Gastrocnemius medialis (tissue), 4 donors: ENCODE data around the gene KCNAB3. TPM values are rescaled to one million over a fixed set of nuclear protein-coding genes. Genes with fewer than 3 reads are reported as not detected.

ENCODE experiments used
- ATAC-seq, 2 donors: fragments of 150-250 bp; one replicate each; pipeline ENCODE4 v1.9.1; 2016
- DNase-seq, 2 donors: peaks; one replicate each; pipeline ENCODE4 v3.0.0-alpha.2; 2019
- H3K27ac ChIP-seq, 4 donors: fragments of 200-600 bp; sonication (generic); 1 replicate in 1 of 4; 2 replicates in 3 of 4; pipeline ENCODE4 v1.5.1; 2016 to 2018; ENCODE audit warnings: mild to moderate bottlenecking in 2 of 4, moderate library complexity in 1 of 4
- H3K27me3 ChIP-seq, 3 donors: fragments of 200-600 bp; sonication (generic) in 2 of 3; 1 replicate in 1 of 3; 2 replicates in 2 of 3; pipeline versions ENCODE4 v1.5.1 to v1.6.0; 2016 to 2019; ENCODE audit warnings: mild to moderate bottlenecking in 1 of 3, moderate library complexity in 1 of 3
- H3K36me3 ChIP-seq, 2 donors: fragments of 200-600 bp; sonication (generic) in 1 of 2; one replicate each; pipeline ENCODE4 v1.5.1; 2017 to 2018
- H3K4me1 ChIP-seq, 2 donors: fragments of 200-600 bp; sonication (generic) in 1 of 2; one replicate each; pipeline ENCODE4 v1.5.1; 2016 to 2017; ENCODE audit warnings: mild to moderate bottlenecking in 2 of 2
- H3K4me3 ChIP-seq, 4 donors: fragments of 200-600 bp; sonication (generic) in 3 of 4; 1 replicate in 1 of 4; 2 replicates in 3 of 4; pipeline ENCODE4 v1.5.1; 2016 to 2019; ENCODE audit warnings: mild to moderate bottlenecking in 2 of 4
- H3K9me3 ChIP-seq, 3 donors: fragments of 200-600 bp; sonication (generic) in 2 of 3; 1 replicate in 1 of 3; 2 replicates in 2 of 3; pipeline ENCODE4 v1.5.1; 2016 to 2019
- POLR2A ChIP-seq, 2 donors: fragments of 450-650 bp; IDR thresholded peaks; one replicate each; pipeline ENCODE4 v1.6.1; 2017; ENCODE audit warnings: antibody characterized with exemption in 2 of 2, mild to moderate bottlenecking in 2 of 2, moderate library complexity in 2 of 2
- in situ Hi-C, 4 donors: fragments of 200-750 bp; cut with MboI; loops; one replicate each; pipeline versions ENCODE4 v1.15.0 to v1.8.0; 2017; ENCODE audit warnings: low sequenced_read_pairs in 4 of 4
- intact Hi-C: fragments of 100-400 bp; cut with DNase I; formaldehyde crosslinking; loops from one replicate; pipeline ENCODE4 v1.15.1; 2023; ENCODE audit warnings: low total_unique reads
- total RNA-seq, 4 donors: library from RNA; depleted of rRNA; stranded (reverse); fragments of >200 nt; gene quantifications; one replicate each; pipeline versions ENCODE4 v1.1.0 to v1.2.3, GENCODE V29; 2016
- TF ChIP-seq, protein P1 (sequence below), 5 experiments: fragments of 450-650 bp in 3 of 5; fragments of 200-600 bp in 2 of 5; sonication (generic) in 2 of 5; IDR thresholded peaks in 4 of 5; conservative IDR thresholded peaks in 1 of 5; 1 replicate in 4 of 5; 2 replicates in 1 of 5; pipeline ENCODE4 v1.5.1; 2016 to 2019; ENCODE audit warnings: antibody characterized with exemption in 5 of 5, mild to moderate bottlenecking in 3 of 5, moderate library complexity in 3 of 5

The KCNAB3 gene
- total RNA-seq, 4 donors from 2014 or later, result 0.42 TPM; not detected in 3

GRCh38 chr17:7972131-7972785 is 42.6 kb upstream of the KCNAB3 start:
- H3K36me3 ChIP-seq, result no peaks in the 10 kb centered on the region
- peak; percentile 95 to 100 for ATAC-seq
- in situ Hi-C loops, result no loop called here
- intact Hi-C loops, result loop anchor here (2.0 kb wide), 1 partner anchor 17 kb away; no protein-coding TSS in a partner anchor
- H3K27ac ChIP-seq, result peak overlapping the region in 2 of 4 donors; percentile 52 to 55
- H3K4me3 ChIP-seq, result no peak overlapping the region
- no peak for TF ChIP-seq POLR2A (IDR thresholded peaks at IDR 0.05)
- TF ChIP-seq, protein P1, sequence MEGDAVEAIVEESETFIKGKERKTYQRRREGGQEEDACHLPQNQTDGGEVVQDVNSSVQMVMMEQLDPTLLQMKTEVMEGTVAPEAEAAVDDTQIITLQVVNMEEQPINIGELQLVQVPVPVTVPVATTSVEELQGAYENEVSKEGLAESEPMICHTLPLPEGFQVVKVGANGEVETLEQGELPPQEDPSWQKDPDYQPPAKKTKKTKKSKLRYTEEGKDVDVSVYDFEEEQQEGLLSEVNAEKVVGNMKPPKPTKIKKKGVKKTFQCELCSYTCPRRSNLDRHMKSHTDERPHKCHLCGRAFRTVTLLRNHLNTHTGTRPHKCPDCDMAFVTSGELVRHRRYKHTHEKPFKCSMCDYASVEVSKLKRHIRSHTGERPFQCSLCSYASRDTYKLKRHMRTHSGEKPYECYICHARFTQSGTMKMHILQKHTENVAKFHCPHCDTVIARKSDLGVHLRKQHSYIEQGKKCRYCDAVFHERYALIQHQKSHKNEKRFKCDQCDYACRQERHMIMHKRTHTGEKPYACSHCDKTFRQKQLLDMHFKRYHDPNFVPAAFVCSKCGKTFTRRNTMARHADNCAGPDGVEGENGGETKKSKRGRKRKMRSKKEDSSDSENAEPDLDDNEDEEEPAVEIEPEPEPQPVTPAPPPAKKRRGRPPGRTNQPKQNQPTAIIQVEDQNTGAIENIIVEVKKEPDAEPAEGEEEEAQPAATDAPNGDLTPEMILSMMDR (IDR thresholded peaks at IDR 0.05 in 4 of 5, conservative IDR thresholded peaks at IDR 0.05 in 1 of 5), result peak in 3 of 5 experiments; percentile 10 to 25 (median 20)
- DNase-seq, result peak; percentile 14 to 75
- peaks cover 7 to 11% of the 10 kb centered on the region in 2 donors for H3K4me1 ChIP-seq
- H3K9me3 ChIP-seq, result no peaks in the 10 kb centered on the region
- H3K27me3 ChIP-seq, result no peaks in the 10 kb centered on the region

GRCh38 chr17:7971651-7972050 is 42.0 kb upstream of the KCNAB3 start:
- ATAC-seq (no peak), DNase-seq (no peak)
- H3K4me3 ChIP-seq, result no peak overlapping the region
- H3K9me3 ChIP-seq, result no peaks in the 10 kb centered on the region
- no peaks in the 10 kb centered on the region for H3K27me3 ChIP-seq
- in situ Hi-C loops, result no loop called here
- no peak overlapping the region for H3K27ac ChIP-seq
- peaks cover 7 to 11% of the 10 kb centered on the region in 2 donors for H3K4me1 ChIP-seq
- TF ChIP-seq, protein P1 (IDR thresholded peaks at IDR 0.05 in 4 of 5, conservative IDR thresholded peaks at IDR 0.05 in 1 of 5), result no peak
- TF ChIP-seq POLR2A (IDR thresholded peaks at IDR 0.05), result no peak
- intact Hi-C loops, result loop anchor here (2.0 kb wide), 1 partner anchor 17 kb away; no protein-coding TSS in a partner anchor
- no peaks in the 10 kb centered on the region for H3K36me3 ChIP-seq

DNA sequence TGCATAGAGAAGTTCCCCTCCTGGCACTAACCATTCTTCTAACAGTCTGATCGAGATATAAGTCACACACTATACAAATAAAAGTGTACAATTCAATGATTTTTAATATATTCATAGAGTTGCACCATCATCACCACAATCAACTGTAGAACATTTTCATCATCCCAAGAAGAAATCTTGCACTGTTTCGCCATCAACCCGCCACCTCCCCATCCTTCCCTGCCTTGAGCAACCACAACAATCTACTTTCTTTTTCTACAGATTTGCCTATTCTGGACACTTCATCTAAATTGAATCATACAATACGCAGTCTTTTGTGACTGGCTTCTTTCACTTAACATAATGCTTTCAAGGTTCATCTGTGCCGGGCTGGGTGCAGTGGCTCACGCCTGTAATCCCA is 39.8 kb upstream of the KCNAB3 start:
- ATAC-seq, result no peak

GRCh38 chr17:7967751-7968150 is 38.1 kb upstream of the KCNAB3 start:
- no peaks in the 10 kb centered on the region for H3K36me3 ChIP-seq
- no peaks in the 10 kb centered on the region for H3K9me3 ChIP-seq
- no peak for ATAC-seq
- H3K4me1 ChIP-seq, result peaks cover 7 to 9% of the 10 kb centered on the region in 2 donors
- TF ChIP-seq, protein P1 (IDR thresholded peaks at IDR 0.05 in 4 of 5, conservative IDR thresholded peaks at IDR 0.05 in 1 of 5), result no peak
- TF ChIP-seq POLR2A (IDR thresholded peaks at IDR 0.05), result no peak
- H3K4me3 ChIP-seq, result no peak overlapping the region
- H3K27me3 ChIP-seq, result no peaks in the 10 kb centered on the region
- DNase-seq, result no peak
- no peak overlapping the region for H3K27ac ChIP-seq
- intact Hi-C loops, result no loop called here
- in situ Hi-C loops, result no loop called here

More for the DNA sequence above, 39.8 kb upstream of the KCNAB3 start:
- intact Hi-C loops (no loop called here), in situ Hi-C loops (no loop called here)
- Histone ChIP-seq H3K36me3 (no peaks in the 10 kb centered on the region), H3K27me3 (no peaks in the 10 kb centered on the region), H3K9me3 (no peaks in the 10 kb centered on the region), H3K4me1 (peaks cover 7 to 11% of the 10 kb centered on the region in 2 donors), H3K27ac (no peak overlapping the region), H3K4me3 (no peak overlapping the region)
- no peak for TF ChIP-seq POLR2A (IDR thresholded peaks at IDR 0.05)
- DNase-seq, result no peak

DNA sequence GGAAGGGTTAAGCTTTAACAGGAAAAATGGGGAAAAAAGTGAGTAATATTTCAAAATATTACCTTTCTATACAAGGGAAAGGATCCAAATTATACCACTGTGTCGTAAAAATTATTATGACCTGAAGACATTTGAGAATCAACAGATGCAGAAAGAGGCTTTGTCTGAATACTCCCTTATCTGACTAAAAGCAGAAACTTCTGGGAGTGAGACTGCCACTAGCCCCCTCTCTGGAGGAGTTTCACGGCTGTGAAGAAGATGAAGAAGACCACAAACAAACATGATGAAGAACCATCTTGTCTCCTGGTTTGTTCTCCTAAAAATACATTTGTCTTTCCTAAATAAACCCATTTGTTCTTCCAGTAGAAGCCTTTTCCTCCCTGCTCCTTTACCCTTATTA is 31.8 kb upstream of the KCNAB3 start:
- no peak for DNase-seq
- intact Hi-C loops (no loop called here), in situ Hi-C loops (no loop called here)
- Histone ChIP-seq H3K4me1 (no peaks in the 10 kb centered on the region), H3K27ac (no peak overlapping the region), H3K27me3 (no peaks in the 10 kb centered on the region), H3K9me3 (no peaks in the 10 kb centered on the region), H3K4me3 (no peak overlapping the region), H3K36me3 (no peaks in the 10 kb centered on the region)
- ATAC-seq, result no peak
- no peak for TF ChIP-seq POLR2A (IDR thresholded peaks at IDR 0.05)
- TF ChIP-seq, protein P1 (IDR thresholded peaks at IDR 0.05 in 4 of 5, conservative IDR thresholded peaks at IDR 0.05 in 1 of 5), result no peak
